ENCODE results near the gene DCP1B.

The DCP1B gene

DNA sequence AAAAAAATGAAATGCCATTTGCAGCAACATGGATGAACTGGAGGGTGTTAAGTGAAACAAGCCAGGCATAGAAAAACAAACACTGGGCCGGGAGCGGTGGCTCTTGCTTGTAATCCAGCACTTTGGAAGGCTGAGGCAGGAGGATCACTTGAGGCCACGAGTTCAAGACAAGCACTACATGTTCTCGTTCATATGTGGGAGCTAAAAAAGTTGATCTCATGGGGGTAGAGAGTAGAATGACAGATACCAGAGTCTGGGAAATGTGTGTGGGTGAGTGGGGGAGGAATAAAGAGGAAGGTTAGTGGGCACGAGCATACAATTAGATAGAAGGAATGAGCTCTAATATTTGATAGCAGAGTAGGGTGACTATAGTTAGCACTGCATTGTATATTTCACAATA lies 107.3 kb downstream of the DCP1B start:
- DNase-seq (ENCODE audit: low read depth in 2 of 2) = no peak
